H1 (cell line): ENCODE results near the gene FGFR2. TPM values are rescaled to one million over a fixed set of nuclear protein-coding genes. Genes with fewer than 3 reads are reported as not detected.

Source experiments
- CTCF ChIA-PET: fragments of 300-600 bp; sonication (Branson Sonifier 250); formaldehyde crosslinking; loops from one replicate; lab custom pipeline; 2021; ENCODE audit not compliant: partially characterized antibody; lab: Charles Lee
- POLR2A ChIA-PET: fragments of 300-600 bp; sonication (Branson Sonifier 250); formaldehyde crosslinking; loops from one replicate; lab custom pipeline; 2021; ENCODE audit warnings: inconsistent platforms; ENCODE audit not compliant: partially characterized antibody; lab: Charles Lee
- DNase-seq, 2 experiments: peaks; one replicate each; pipeline versions ENCODE4 v3.0.0 to v3.0.0-alpha.2; 2010 to 2022; ENCODE audit warnings: low spot score in 2 of 2, low read depth in 1 of 2, mixed read lengths in 1 of 2
- FAIRE-seq: peaks from 2 replicates; lab custom pipeline; 2011; peaks lifted over from hg19 to GRCh38; lab: Jason Lieb, UNC
- H2AFZ ChIP-seq: 2 replicates; pipeline ENCODE4 v1.8.1; 2012; ENCODE audit warnings: low read length, inconsistent platforms
- H2AK5ac ChIP-seq: 2 replicates; pipeline ENCODE4 v1.6.1; 2013; ENCODE audit warnings: low read depth, low read length
- H2BK120ac ChIP-seq: replicated peaks from 2 replicates; pipeline ENCODE3; 2013; ENCODE audit warnings: low read depth, low read length, inconsistent platforms
- H2BK12ac ChIP-seq: 2 replicates; pipeline ENCODE4 v1.6.1; 2013; ENCODE audit warnings: low read depth, low read length
- H2BK15ac ChIP-seq: 2 replicates; pipeline ENCODE4 v1.6.1; 2013; ENCODE audit warnings: low read length
- H2BK20ac ChIP-seq: 2 replicates; pipeline ENCODE4 v1.6.1; 2013; ENCODE audit warnings: low read length
- H2BK5ac ChIP-seq: 2 replicates; pipeline ENCODE4 v1.6.1; 2013; ENCODE audit warnings: low read depth, low read length
- H3K14ac ChIP-seq: 2 replicates; pipeline ENCODE4 v1.6.1; 2013; ENCODE audit warnings: inconsistent platforms; ENCODE audit not compliant: insufficient read length
- H3K18ac ChIP-seq: 2 replicates; pipeline ENCODE4 v1.6.1; 2013; ENCODE audit warnings: low read length; ENCODE audit errors: extremely low read depth
- H3K23ac ChIP-seq: 2 replicates; pipeline ENCODE4 v1.6.1; 2013; ENCODE audit warnings: inconsistent platforms; ENCODE audit not compliant: insufficient read length
- H3K23me2 ChIP-seq: 2 replicates; pipeline ENCODE4 v1.6.1; 2013; ENCODE audit warnings: low read depth, low read length
- H3K27ac ChIP-seq: 2 replicates; pipeline ENCODE4 v1.6.1; 2011; ENCODE audit warnings: low read depth, low read length, inconsistent platforms
- H3K27me3 ChIP-seq, 4 experiments: replicated peaks in 1 of 4; 1 replicate in 1 of 4; 2 replicates in 3 of 4; pipeline versions ENCODE4 v1.6.1 to v1.8.1; 2011 to 2013; ENCODE audit warnings: low read length in 3 of 4, mild to moderate bottlenecking in 3 of 4, inconsistent platforms in 2 of 4, mixed read lengths in 2 of 4, moderate library complexity in 1 of 4; ENCODE audit not compliant: control insufficient read depth in 3 of 4, insufficient read depth in 3 of 4; ENCODE audit errors: extremely low read depth in 1 of 4
- H3K36me3 ChIP-seq, 4 experiments: 2 replicates each; pipeline versions ENCODE4 v1.6.1 to v1.8.1; 2011 to 2013; ENCODE audit warnings: mild to moderate bottlenecking in 4 of 4, low read length in 3 of 4, moderate library complexity in 2 of 4, control low read depth in 1 of 4, inconsistent platforms in 1 of 4; ENCODE audit not compliant: insufficient read depth in 4 of 4, control insufficient read depth in 2 of 4
- H3K4ac ChIP-seq: replicated peaks from 2 replicates; pipeline ENCODE3; 2013; ENCODE audit warnings: low read length, low read depth, mixed read lengths, inconsistent platforms; ENCODE audit not compliant: insufficient read length
- H3K4me1 ChIP-seq, 4 experiments: replicated peaks in 1 of 4; 1 replicate in 1 of 4; 2 replicates in 3 of 4; pipeline versions ENCODE4 v1.6.1 to v1.8.1; 2011 to 2013; ENCODE audit warnings: low read length in 3 of 4, inconsistent platforms in 2 of 4, mixed read lengths in 1 of 4; ENCODE audit not compliant: insufficient read depth in 4 of 4, control insufficient read depth in 3 of 4
- H3K4me2 ChIP-seq, 2 experiments: 2 replicates each; pipeline versions ENCODE4 v1.6.1 to v1.8.1; 2011 to 2013; ENCODE audit warnings: low read depth in 2 of 2, low read length in 2 of 2, control low read depth in 1 of 2, inconsistent platforms in 1 of 2, mild to moderate bottlenecking in 1 of 2; ENCODE audit not compliant: insufficient read depth in 1 of 2
- H3K4me3 ChIP-seq, 4 experiments: fragments of 200-600, 300-600 bp in 1 of 4; sonication (generic), shearing (Covaris generic), sonication (Bioruptor Twin) in 1 of 4; 2 replicates each; pipeline versions ENCODE4 v1.5.1 to v1.8.1; 2011 to 2016; ENCODE audit warnings: low read length in 4 of 4, low read depth in 3 of 4, control low read depth in 2 of 4, inconsistent platforms in 2 of 4, mild to moderate bottlenecking in 2 of 4, mixed read lengths in 1 of 4, moderate library complexity in 1 of 4; ENCODE audit not compliant: insufficient read depth in 2 of 4; ENCODE audit errors: extremely low read depth in 1 of 4
- H3K56ac ChIP-seq: replicated peaks from 2 replicates; pipeline ENCODE3; 2013; ENCODE audit warnings: low read depth, mild to moderate bottlenecking, mixed read lengths, low read length, inconsistent platforms; ENCODE audit not compliant: insufficient read length
- H3K79me1 ChIP-seq: 2 replicates; pipeline ENCODE4 v1.6.1; 2013; ENCODE audit warnings: low read depth, low read length, control low read depth
- H3K79me2 ChIP-seq, 2 experiments: 2 replicates each; pipeline versions ENCODE4 v1.6.1 to v1.8.1; 2012 to 2013; ENCODE audit warnings: low read length in 2 of 2, mild to moderate bottlenecking in 2 of 2, inconsistent platforms in 1 of 2; ENCODE audit not compliant: insufficient read depth in 2 of 2, control insufficient read depth in 1 of 2
- H3K9ac ChIP-seq, 4 experiments: replicated peaks in 1 of 4; 1 replicate in 1 of 4; 2 replicates in 3 of 4; pipeline versions ENCODE4 v1.6.1 to v1.8.1; 2011 to 2013; ENCODE audit warnings: low read depth in 3 of 4, low read length in 3 of 4, control low read depth in 2 of 4, mild to moderate bottlenecking in 2 of 4, moderate library complexity in 2 of 4, inconsistent platforms in 1 of 4; ENCODE audit errors: extremely low read depth in 1 of 4
- H3K9me3 ChIP-seq, 2 experiments: 2 replicates each; pipeline versions ENCODE4 v1.6.1 to v1.8.1; 2012 to 2013; ENCODE audit warnings: mild to moderate bottlenecking in 2 of 2, moderate library complexity in 2 of 2, control low read depth in 1 of 2, inconsistent platforms in 1 of 2, low read depth in 1 of 2, low read length in 1 of 2, mixed read lengths in 1 of 2; ENCODE audit not compliant: insufficient read depth in 2 of 2
- H4K20me1 ChIP-seq, 2 experiments: replicated peaks in 1 of 2; 2 replicates each; pipeline versions ENCODE3 to v1.8.1; 2011 to 2013; ENCODE audit warnings: inconsistent platforms in 2 of 2, low read length in 2 of 2, mild to moderate bottlenecking in 1 of 2; ENCODE audit not compliant: insufficient read depth in 2 of 2, control insufficient read depth in 1 of 2
- H4K5ac ChIP-seq: 2 replicates; pipeline ENCODE4 v1.6.1; 2013; ENCODE audit warnings: low read length, low read depth, mixed read lengths, inconsistent platforms; ENCODE audit not compliant: insufficient read length
- H4K8ac ChIP-seq: 2 replicates; pipeline ENCODE4 v1.8.0; 2013; ENCODE audit warnings: mild to moderate bottlenecking, moderate library complexity, low read length, inconsistent platforms; ENCODE audit not compliant: insufficient read depth; ENCODE audit errors: extremely low read depth
- H4K91ac ChIP-seq: replicated peaks from 2 replicates; pipeline ENCODE3; 2013; ENCODE audit warnings: low read length, mixed read lengths, inconsistent platforms; ENCODE audit not compliant: insufficient read length
- CTCF ChIP-seq, 3 experiments: IDR thresholded peaks; 1 replicate in 2 of 3; 2 replicates in 1 of 3; pipeline versions ENCODE4 v1.5.1 to v1.6.1; 2011; ENCODE audit warnings: low read length in 3 of 3, mild to moderate bottlenecking in 3 of 3, inconsistent platforms in 2 of 3, low read depth in 1 of 3, moderate library complexity in 1 of 3; ENCODE audit not compliant: insufficient read depth in 1 of 3; ENCODE audit errors: control extremely low read depth in 1 of 3
- MAFK ChIP-seq: IDR thresholded peaks from 2 replicates; pipeline ENCODE4 v1.6.1; 2012; ENCODE audit warnings: low read depth, mild to moderate bottlenecking, improper control_type of control experiment, low read length
- MAX ChIP-seq: IDR thresholded peaks from 2 replicates; pipeline ENCODE4 v1.6.1; 2012; ENCODE audit warnings: inconsistent platforms
- WGBS, 2 experiments: shearing (Covaris generic) in 1 of 2; methylation state at CpG; one replicate each; pipeline versions ENCODE4 v1.1.6 to v1.1.7; 2013 to 2015; ENCODE audit warnings: low lambda C conversion rate in 2 of 2, mixed read lengths in 2 of 2, inconsistent platforms in 1 of 2, low coverage in 1 of 2, missing lambda C conversion rate in 1 of 2; ENCODE audit not compliant: insufficient replicate concordance in 2 of 2, insufficient coverage in 1 of 2, insufficient read length in 1 of 2; ENCODE audit errors: extremely low coverage in 1 of 2, missing lambda C conversion rate in 1 of 2; 5-methylcytosine and 5-hydroxymethylcytosine counted together
- polyA plus RNA-seq, 7 experiments: library from polyadenylated mRNA; depleted of rRNA in 3 of 7; stranded (reverse) in 5 of 7; unstranded in 2 of 7; fragments of >200 nt in 5 of 7; fragments of 200-250 nt in 2 of 7; gene quantifications; 1 replicate in 5 of 7; 2 replicates in 1 of 7; 4 replicates in 1 of 7; pipeline versions ENCODE4 v1.2.1 to v1.2.3, GENCODE V29; 2011 to 2013; ENCODE audit warnings: missing spikeins in 2 of 7, mixed read lengths in 2 of 7
- total RNA-seq: library from RNA; stranded (reverse); fragmentation: NEBNext Ultra II Directional; extraction: Animal tissue kit (Norgen Biotek cat#: 25700); gene quantifications from 2 replicates; pipeline ENCODE4 v1.2.1, GENCODE V29; 2021

FGFR2 gene
- total and polyA plus RNA-seq, 2 of the 8 experiments (the other 6 are each of a cell fraction or from before 2014, with no cell fraction given) = 50.2 to 81.2 TPM

GRCh38 chr10:121628859-121629258 is 30.6 kb upstream of the FGFR2 start:
- POLR2A ChIA-PET = no interaction called here
- FAIRE-seq (no peak), DNase-seq (no peak)
- H2AK5ac ChIP-seq = no peak overlapping the region
- no peak overlapping the region for H2BK20ac ChIP-seq
- H3K4ac ChIP-seq = no peak overlapping the region
- no peak overlapping the region for H3K4me2 ChIP-seq
- no peak overlapping the region for H3K18ac ChIP-seq
- H3K27me3 ChIP-seq = no peaks in the 10 kb centered on the region
- no peaks in the 10 kb centered on the region for H3K23me2 ChIP-seq
- H3K9ac ChIP-seq = no peak overlapping the region
- H3K27ac ChIP-seq = no peak overlapping the region
- no peaks in the 10 kb centered on the region for H3K36me3 ChIP-seq
- H2BK5ac ChIP-seq = no peak overlapping the region
- no peak overlapping the region for H3K23ac ChIP-seq
- no peaks in the 10 kb centered on the region for H4K20me1 ChIP-seq
- no peak overlapping the region for H2BK12ac ChIP-seq
- H4K5ac ChIP-seq = no peak overlapping the region
- no peak overlapping the region for H4K91ac ChIP-seq
- H4K8ac ChIP-seq = no peak overlapping the region
- TF ChIP-seq MAX (no peak), CTCF (IDR thresholded peaks at IDR 0.05; ENCODE audit: control extremely low read depth in 1 of 3, insufficient read depth in 1 of 3, low read depth in 1 of 3, low read length in 3 of 3) (peak in 1 of 3 experiments; percentile 7; a peak in 1 of 4 replicates), MAFK (no peak)
- no peaks in the 10 kb centered on the region for H3K9me3 ChIP-seq
- no peak overlapping the region for H2BK15ac ChIP-seq
- no peaks in the 10 kb centered on the region for H3K4me1 ChIP-seq
- H3K56ac ChIP-seq = no peak overlapping the region
- no peak overlapping the region for H3K4me3 ChIP-seq
- CTCF ChIA-PET = interaction anchor here (0.9 to 1.7 kb wide), 3 partner anchors 19 to 68 kb away, joined by 3 to 5 read pairs (median 4); no protein-coding TSS in a partner anchor
- no peak overlapping the region for H2BK120ac ChIP-seq
- WGBS, 2 experiments = 90% methylated on average over 4 of the region's 4 CpGs; no CpG with 5 or more reads in 1 of the 2 experiments
- H3K14ac ChIP-seq = no peak overlapping the region
- H3K79me1 ChIP-seq = no peaks in the 10 kb centered on the region
- H2AFZ ChIP-seq = no peak overlapping the region
- H3K79me2 ChIP-seq = no peaks in the 10 kb centered on the region
